ENCODE measurements around the gene CCDC194. TPM values are rescaled to one million over a fixed set of nuclear protein-coding genes. Genes with fewer than 3 reads are reported as not detected.

Gene CCDC194
- total RNA-seq, 4 donors from 2014 or later = not detected

DNA sequence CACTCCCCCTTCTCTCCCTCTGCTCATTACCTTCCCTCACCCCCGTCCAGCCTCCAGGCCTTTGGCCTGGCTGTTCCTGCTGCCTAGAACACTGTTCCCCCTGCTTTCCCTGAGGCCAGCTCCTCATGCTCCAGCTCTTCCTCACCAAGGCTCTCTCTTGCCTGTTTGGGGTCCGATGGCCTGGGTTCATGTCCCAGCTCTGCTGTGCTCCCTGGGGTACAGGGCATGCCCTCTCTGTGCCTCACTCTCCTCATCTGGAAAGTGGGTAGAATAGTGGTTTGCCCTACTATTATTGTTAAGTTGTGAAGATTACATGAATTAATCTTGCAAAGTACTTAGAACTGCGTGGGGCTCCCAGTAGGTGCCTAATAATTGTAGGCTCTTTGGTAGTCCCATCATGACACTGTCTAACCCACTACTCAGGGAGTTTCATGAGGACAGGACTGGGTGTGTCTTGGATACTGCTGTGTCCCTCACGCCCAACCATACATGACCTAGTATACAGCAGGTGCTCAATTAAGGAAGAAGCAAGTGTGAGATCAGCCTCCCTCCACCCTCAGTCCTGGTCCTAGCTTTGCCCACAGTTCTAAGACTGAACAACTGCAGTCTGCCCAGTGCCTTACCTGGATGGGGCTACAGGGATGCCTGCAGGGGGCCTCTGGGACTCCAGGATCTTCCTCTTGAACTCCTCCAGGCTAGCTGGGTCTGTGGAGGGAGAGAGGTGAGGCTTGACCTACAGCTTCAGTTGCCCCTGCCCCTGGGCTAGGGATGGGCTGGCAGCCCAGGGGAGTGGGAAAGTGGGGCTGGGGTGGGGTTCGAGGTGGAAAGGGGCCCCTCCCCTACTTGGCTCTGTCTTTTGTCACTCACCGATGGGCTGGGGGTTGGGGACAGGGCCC is 33.8 kb downstream of the CCDC194 start:
- 81 to 100% methylated on average over 1 to 6 of the region's 6 CpGs for WGBS, 2 donors (ENCODE audit: low coverage in 1 of 2)
- no peaks in the 10 kb centered on the region for H3K27me3 ChIP-seq
- H3K36me3 ChIP-seq = no peaks in the 10 kb centered on the region
- no peak for DNase-seq
- intact Hi-C loops (cut with DNase I; ENCODE audit: low total_unique reads) = loop anchor here (1.0 kb wide), 1 partner anchor 29 kb away; no protein-coding TSS in a partner anchor
- TF ChIP-seq, protein P1, sequence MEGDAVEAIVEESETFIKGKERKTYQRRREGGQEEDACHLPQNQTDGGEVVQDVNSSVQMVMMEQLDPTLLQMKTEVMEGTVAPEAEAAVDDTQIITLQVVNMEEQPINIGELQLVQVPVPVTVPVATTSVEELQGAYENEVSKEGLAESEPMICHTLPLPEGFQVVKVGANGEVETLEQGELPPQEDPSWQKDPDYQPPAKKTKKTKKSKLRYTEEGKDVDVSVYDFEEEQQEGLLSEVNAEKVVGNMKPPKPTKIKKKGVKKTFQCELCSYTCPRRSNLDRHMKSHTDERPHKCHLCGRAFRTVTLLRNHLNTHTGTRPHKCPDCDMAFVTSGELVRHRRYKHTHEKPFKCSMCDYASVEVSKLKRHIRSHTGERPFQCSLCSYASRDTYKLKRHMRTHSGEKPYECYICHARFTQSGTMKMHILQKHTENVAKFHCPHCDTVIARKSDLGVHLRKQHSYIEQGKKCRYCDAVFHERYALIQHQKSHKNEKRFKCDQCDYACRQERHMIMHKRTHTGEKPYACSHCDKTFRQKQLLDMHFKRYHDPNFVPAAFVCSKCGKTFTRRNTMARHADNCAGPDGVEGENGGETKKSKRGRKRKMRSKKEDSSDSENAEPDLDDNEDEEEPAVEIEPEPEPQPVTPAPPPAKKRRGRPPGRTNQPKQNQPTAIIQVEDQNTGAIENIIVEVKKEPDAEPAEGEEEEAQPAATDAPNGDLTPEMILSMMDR (IDR thresholded peaks at IDR 0.05) = no peak
- no peak for TF ChIP-seq POLR2A (IDR thresholded peaks at IDR 0.05)
- TF ChIP-seq POLR2AphosphoS5 (IDR thresholded peaks at IDR 0.05) = no peak
- TF ChIP-seq EP300 (IDR thresholded peaks at IDR 0.05; ENCODE audit: low read depth) = no peak
- no peaks in the 10 kb centered on the region for H3K9me3 ChIP-seq
- no peaks in the 10 kb centered on the region for H3K4me1 ChIP-seq
- H3K4me3 ChIP-seq = no peak overlapping the region
- in situ Hi-C loops (cut with MboI; ENCODE audit: low pct_ligation_motif_present in 1 of 4, low pct_unique_long_range_greater_than_20kb in 1 of 4, low sequenced_read_pairs in 3 of 4) = no loop called here
- H3K27ac ChIP-seq = no peak overlapping the region

DNA sequence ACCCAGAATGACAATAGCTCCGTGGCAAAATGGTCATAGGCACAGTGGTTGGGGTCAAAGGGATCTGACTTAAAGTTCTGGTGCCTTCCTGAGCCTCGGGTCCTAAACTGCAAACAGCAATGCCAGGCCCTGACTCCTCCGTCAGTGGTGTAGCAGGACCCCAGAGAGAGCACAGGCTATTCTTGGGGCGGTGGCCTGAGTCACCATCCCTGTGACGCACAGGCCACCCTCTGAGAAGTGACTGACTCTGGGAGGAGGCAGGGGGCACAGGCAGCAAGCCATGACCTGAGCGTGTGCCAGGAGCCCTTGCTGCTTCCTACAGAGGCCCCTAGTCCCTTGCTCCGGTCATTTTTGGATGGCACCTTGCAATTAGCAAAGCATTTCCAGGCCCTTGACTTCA is 35.6 kb downstream of the CCDC194 start:
- TF ChIP-seq POLR2A (IDR thresholded peaks at IDR 0.05) (no peak), EP300 (IDR thresholded peaks at IDR 0.05; ENCODE audit: low read depth) (peak; percentile 10)
- no peaks in the 10 kb centered on the region for H3K9me3 ChIP-seq
- in situ Hi-C loops (cut with MboI; ENCODE audit: low pct_ligation_motif_present in 1 of 4, low pct_unique_long_range_greater_than_20kb in 1 of 4, low sequenced_read_pairs in 3 of 4) (no loop called here), intact Hi-C loops (cut with DNase I; ENCODE audit: low total_unique reads) (no loop called here)
- no peaks in the 10 kb centered on the region for H3K4me1 ChIP-seq
- H3K27me3 ChIP-seq = no peaks in the 10 kb centered on the region
- H3K36me3 ChIP-seq = no peaks in the 10 kb centered on the region
- DNase-seq = no peak
- 60 to 70% methylated on average over 1 to 7 of the region's 7 CpGs for WGBS, 2 donors (ENCODE audit: low coverage in 1 of 2)
- H3K4me3 ChIP-seq = no peak overlapping the region
- H3K27ac ChIP-seq = no peak overlapping the region

DNA sequence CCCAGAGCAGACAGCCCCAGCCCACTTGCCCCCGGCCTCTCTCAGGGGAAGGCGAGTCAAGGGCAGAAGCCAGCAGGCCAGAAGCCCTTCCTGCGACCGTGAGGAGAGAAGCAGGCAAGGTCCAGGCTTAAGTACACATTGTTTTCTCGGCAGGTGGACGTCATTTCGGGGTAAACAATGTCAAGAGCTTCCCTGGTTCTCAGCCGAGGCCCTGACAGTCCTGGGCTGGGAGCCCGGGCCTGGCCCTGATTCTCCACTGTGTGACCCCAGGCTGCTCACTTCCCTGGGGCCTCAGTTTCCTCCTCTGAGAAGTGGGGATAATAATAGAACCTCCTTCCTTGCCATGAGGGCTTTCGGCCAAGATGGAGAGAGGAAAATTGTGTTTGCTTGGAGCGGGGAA is 36.3 kb downstream of the CCDC194 start:
- Histone ChIP-seq H3K27ac (no peak overlapping the region), H3K27me3 (peaks cover 2% of the 10 kb centered on the region), H3K4me3 (no peak overlapping the region), H3K4me1 (no peaks in the 10 kb centered on the region), H3K36me3 (no peaks in the 10 kb centered on the region), H3K9me3 (no peaks in the 10 kb centered on the region)
- in situ Hi-C loops (cut with MboI; ENCODE audit: low pct_ligation_motif_present in 1 of 4, low pct_unique_long_range_greater_than_20kb in 1 of 4, low sequenced_read_pairs in 3 of 4) = no loop called here
- DNase-seq = no peak
- TF ChIP-seq, protein P1 (IDR thresholded peaks at IDR 0.05) = no peak
- no peak for TF ChIP-seq EP300 (IDR thresholded peaks at IDR 0.05; ENCODE audit: low read depth)
- TF ChIP-seq POLR2AphosphoS5 (IDR thresholded peaks at IDR 0.05) = no peak
- TF ChIP-seq POLR2A (IDR thresholded peaks at IDR 0.05) = no peak
- intact Hi-C loops (cut with DNase I; ENCODE audit: low total_unique reads) = no loop called here
- WGBS, 2 donors (ENCODE audit: low coverage in 1 of 2) = 54 to 64% methylated on average over 4 to 11 of the region's 11 CpGs

DNA sequence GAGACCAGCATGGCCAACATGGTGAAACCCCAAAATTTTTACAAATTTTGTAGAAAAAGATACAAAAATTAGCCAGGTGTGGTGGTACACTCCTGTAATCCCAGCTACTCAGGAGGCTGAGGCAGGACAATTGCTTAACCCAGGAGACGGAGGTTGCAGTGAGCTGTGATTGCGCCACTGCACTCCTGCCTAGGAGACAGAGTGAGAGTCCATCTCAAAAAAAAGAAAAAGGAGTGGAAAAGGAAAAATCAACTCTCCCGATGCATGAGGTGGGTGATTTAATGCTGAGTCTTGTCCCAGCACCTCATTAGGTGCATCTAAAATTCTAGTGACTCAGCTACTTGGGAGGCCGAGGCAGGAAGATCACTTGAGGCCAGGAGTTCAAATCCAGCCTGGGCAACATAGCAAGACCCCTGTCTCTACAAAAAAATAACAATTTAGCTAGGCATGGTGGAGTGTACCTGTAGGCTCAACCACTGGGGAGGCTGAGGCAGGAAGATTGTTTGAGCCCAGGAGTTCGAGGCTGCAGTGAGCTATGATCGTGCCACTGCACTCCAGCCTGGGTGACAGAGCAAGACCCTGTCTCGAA is 36.8 kb downstream of the CCDC194 start:
- intact Hi-C loops (cut with DNase I; ENCODE audit: low total_unique reads) = no loop called here
- no peaks in the 10 kb centered on the region for H3K36me3 ChIP-seq
- H3K9me3 ChIP-seq = no peaks in the 10 kb centered on the region
- H3K27ac ChIP-seq = no peak overlapping the region
- peaks cover 5% of the 10 kb centered on the region for H3K27me3 ChIP-seq
- in situ Hi-C loops (cut with MboI; ENCODE audit: low pct_ligation_motif_present in 1 of 4, low pct_unique_long_range_greater_than_20kb in 1 of 4, low sequenced_read_pairs in 3 of 4) = no loop called here
- no peaks in the 10 kb centered on the region for H3K4me1 ChIP-seq
- no peak overlapping the region for H3K4me3 ChIP-seq
- TF ChIP-seq POLR2A (IDR thresholded peaks at IDR 0.05) = no peak
- TF ChIP-seq, protein P1 (IDR thresholded peaks at IDR 0.05) = no peak
- no peak for TF ChIP-seq EP300 (IDR thresholded peaks at IDR 0.05; ENCODE audit: low read depth)
- no peak for TF ChIP-seq POLR2AphosphoS5 (IDR thresholded peaks at IDR 0.05)
- WGBS, 2 donors (ENCODE audit: low coverage in 1 of 2) = 79 to 93% methylated on average over 6 to 7 of the region's 7 CpGs
- no peak for DNase-seq
